Activated CD8-positive, alpha-beta T cell treated with anti-CD3 and anti-CD28 coated beads for 36 hours (primary cell): ENCODE data around the gene FOXO1. TPM values are rescaled to one million over a fixed set of nuclear protein-coding genes. Genes with fewer than 3 reads are reported as not detected.

Source experiments
- ATAC-seq: fragments of 200-7000 bp; cut with Tn5 transposase; one replicate; pipeline ENCODE4 v1.10.0; 2021; ENCODE audit warnings: mild to moderate bottlenecking, moderate library complexity
- CTCF ChIA-PET: fragments of 350-600 bp; sonication (Branson Sonifier 250); formaldehyde crosslinking; loops from one replicate; lab custom pipeline; 2021; ENCODE audit warnings: antibody characterized with exemption; lab: Charles Lee
- POLR2A ChIA-PET: fragments of 350-600 bp; sonication (Branson Sonifier 250); formaldehyde crosslinking; loops from one replicate; lab custom pipeline; 2021; ENCODE audit warnings: antibody characterized with exemption; lab: Charles Lee
- DNase-seq: peaks from one replicate; pipeline ENCODE4 v3.0.0-alpha.2; 2020
- H3K27ac Mint-ChIP-seq: one replicate; pipeline ENCODE4 v1.8.0; 2021; ENCODE audit warnings: mild to moderate bottlenecking, mixed read lengths
- H3K27me3 Mint-ChIP-seq: one replicate; pipeline ENCODE4 v1.8.0; 2021; ENCODE audit warnings: mixed read lengths
- H3K36me3 Mint-ChIP-seq: one replicate; pipeline ENCODE4 v1.8.0; 2021; ENCODE audit warnings: low read depth, mixed read lengths
- H3K4me1 Mint-ChIP-seq: one replicate; pipeline ENCODE4 v1.8.0; 2021; ENCODE audit warnings: low read depth, mixed read lengths
- H3K4me3 Mint-ChIP-seq: one replicate; pipeline ENCODE4 v1.8.0; 2021; ENCODE audit warnings: mild to moderate bottlenecking, moderate library complexity, mixed read lengths
- H3K9me3 Mint-ChIP-seq: one replicate; pipeline ENCODE4 v1.8.0; 2021; ENCODE audit warnings: mixed read lengths
- CTCF ChIP-seq: fragments of 200-600 bp; IDR thresholded peaks from one replicate; pipeline ENCODE4 v1.8.0; 2022; ENCODE audit warnings: antibody characterized with exemption, mild to moderate bottlenecking
- intact Hi-C: fragments of 100-400 bp; cut with micrococcal nuclease; formaldehyde crosslinking; loops from one replicate; pipeline ENCODE4 v1.10.0; 2022
- total RNA-seq, 2 experiments: library from RNA; stranded (reverse); gene quantifications; one replicate each; pipeline ENCODE4 v1.2.3, GENCODE V29; 2021

The FOXO1 gene
- total RNA-seq, 2 experiments from 2014 or later: 30.6 to 30.8 TPM

- intact Hi-C loops: no loop called here
- Mint-ChIP-seq H3K27me3 (no peaks in the 10 kb centered on the region), H3K4me3 (no peak overlapping the region), H3K4me1 (peaks cover 64% of the 10 kb centered on the region), H3K27ac (peak overlapping the region; percentile 19), H3K36me3 (peaks cover 33% of the 10 kb centered on the region), H3K9me3 (no peaks in the 10 kb centered on the region)
- no peak for DNase-seq
- no peak for ATAC-seq
- ChIA-PET CTCF (interaction anchor here (1.0 kb wide), 1 partner anchor 11 kb away, joined by 4 read pairs; no protein-coding TSS in a partner anchor), POLR2A (interaction anchor here (0.6 to 1.7 kb wide), 3 partner anchors 9 to 119 kb away, joined by 3 to 4 read pairs (median 3); no protein-coding TSS in a partner anchor)
- no peak for TF ChIP-seq CTCF
These were observed 113.1 kb downstream of the FOXO1 start for GRCh38 chr13:40553356-40553755.

DNA sequence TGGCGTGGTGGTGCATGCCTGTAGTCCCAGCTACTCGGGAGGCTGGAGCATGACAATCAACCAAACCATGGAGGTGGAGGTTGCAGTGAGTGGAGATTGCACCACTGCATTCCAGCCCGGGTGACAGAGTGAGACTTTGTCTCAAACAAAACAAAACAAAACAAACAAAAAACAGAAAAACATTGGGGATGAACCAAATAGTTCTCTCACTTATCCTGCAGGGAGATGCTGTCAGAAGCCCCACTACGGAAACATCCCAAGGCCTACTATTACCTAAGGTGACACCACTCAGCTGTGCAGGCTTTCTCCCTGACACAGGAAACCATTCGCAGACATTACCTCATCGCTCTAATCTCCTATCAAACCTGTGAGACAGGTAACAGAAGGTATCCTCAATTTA, 113.5 kb downstream of the FOXO1 start:
- ATAC-seq (no peak), DNase-seq (no peak)
- TF ChIP-seq CTCF: no peak
- Mint-ChIP-seq H3K4me1 (peaks cover 61% of the 10 kb centered on the region), H3K9me3 (no peaks in the 10 kb centered on the region), H3K36me3 (peaks cover 30% of the 10 kb centered on the region), H3K27me3 (no peaks in the 10 kb centered on the region), H3K27ac (no peak overlapping the region), H3K4me3 (no peak overlapping the region)
- intact Hi-C loops: no loop called here
- POLR2A ChIA-PET: interaction anchor here (1.7 kb wide), 1 partner anchor 10 kb away, joined by 4 read pairs; no protein-coding TSS in a partner anchor
- CTCF ChIA-PET: interaction anchor here (1.0 kb wide), 1 partner anchor 12 kb away, joined by 4 read pairs; no protein-coding TSS in a partner anchor

- ChIA-PET POLR2A (no interaction called here), CTCF (no interaction called here)
- H3K4me3 Mint-ChIP-seq: no peak overlapping the region
- ATAC-seq (no peak), DNase-seq (no peak)
- no peak for TF ChIP-seq CTCF
- H3K36me3 Mint-ChIP-seq: peaks cover 10% of the 10 kb centered on the region
- H3K4me1 Mint-ChIP-seq: peaks cover 43% of the 10 kb centered on the region
- no peak overlapping the region for H3K27ac Mint-ChIP-seq
- no peaks in the 10 kb centered on the region for H3K9me3 Mint-ChIP-seq
- no peaks in the 10 kb centered on the region for H3K27me3 Mint-ChIP-seq
- intact Hi-C loops: no loop called here
These were observed 116.3 kb downstream of the FOXO1 start for GRCh38 chr13:40550130-40550529.

GRCh38 chr13:40549500-40550094, 116.8 kb downstream of the FOXO1 start:
- peaks cover 8% of the 10 kb centered on the region for H3K36me3 Mint-ChIP-seq
- TF ChIP-seq CTCF: no peak
- DNase-seq: no peak
- peaks cover 38% of the 10 kb centered on the region for H3K4me1 Mint-ChIP-seq
- no peak overlapping the region for H3K27ac Mint-ChIP-seq
- ChIA-PET POLR2A (interaction anchor here (3.0 kb wide), 1 partner anchor 14 kb away, joined by 10 read pairs; no protein-coding TSS in a partner anchor), CTCF (no interaction called here)
- no peaks in the 10 kb centered on the region for H3K9me3 Mint-ChIP-seq
- no peak overlapping the region for H3K4me3 Mint-ChIP-seq
- no peak for ATAC-seq
- no peaks in the 10 kb centered on the region for H3K27me3 Mint-ChIP-seq
- intact Hi-C loops: no loop called here

- intact Hi-C loops: no loop called here
- H3K27me3 Mint-ChIP-seq: no peaks in the 10 kb centered on the region
- H3K4me3 Mint-ChIP-seq: no peak overlapping the region
- no peak for ATAC-seq
- no peak for DNase-seq
- ChIA-PET CTCF (interaction anchor here (1.3 kb wide), 1 partner anchor 605 kb away, joined by 3 read pairs; no protein-coding TSS in a partner anchor), POLR2A (interaction anchor here (3.0 kb wide), 1 partner anchor 12 kb away, joined by 10 read pairs; no protein-coding TSS in a partner anchor)
- H3K36me3 Mint-ChIP-seq: peaks cover 6% of the 10 kb centered on the region
- no peaks in the 10 kb centered on the region for H3K9me3 Mint-ChIP-seq
- H3K4me1 Mint-ChIP-seq: peaks cover 24% of the 10 kb centered on the region
- no peak overlapping the region for H3K27ac Mint-ChIP-seq
- TF ChIP-seq CTCF: no peak
These were observed 118.7 kb downstream of the FOXO1 start for GRCh38 chr13:40547591-40548315.
